ENCODE data around the gene RRP15.

Gene RRP15, protein sequence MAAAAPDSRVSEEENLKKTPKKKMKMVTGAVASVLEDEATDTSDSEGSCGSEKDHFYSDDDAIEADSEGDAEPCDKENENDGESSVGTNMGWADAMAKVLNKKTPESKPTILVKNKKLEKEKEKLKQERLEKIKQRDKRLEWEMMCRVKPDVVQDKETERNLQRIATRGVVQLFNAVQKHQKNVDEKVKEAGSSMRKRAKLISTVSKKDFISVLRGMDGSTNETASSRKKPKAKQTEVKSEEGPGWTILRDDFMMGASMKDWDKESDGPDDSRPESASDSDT
- 15.7 to 36.4 reads per million in 2 donors for total RNA-seq

DNA sequence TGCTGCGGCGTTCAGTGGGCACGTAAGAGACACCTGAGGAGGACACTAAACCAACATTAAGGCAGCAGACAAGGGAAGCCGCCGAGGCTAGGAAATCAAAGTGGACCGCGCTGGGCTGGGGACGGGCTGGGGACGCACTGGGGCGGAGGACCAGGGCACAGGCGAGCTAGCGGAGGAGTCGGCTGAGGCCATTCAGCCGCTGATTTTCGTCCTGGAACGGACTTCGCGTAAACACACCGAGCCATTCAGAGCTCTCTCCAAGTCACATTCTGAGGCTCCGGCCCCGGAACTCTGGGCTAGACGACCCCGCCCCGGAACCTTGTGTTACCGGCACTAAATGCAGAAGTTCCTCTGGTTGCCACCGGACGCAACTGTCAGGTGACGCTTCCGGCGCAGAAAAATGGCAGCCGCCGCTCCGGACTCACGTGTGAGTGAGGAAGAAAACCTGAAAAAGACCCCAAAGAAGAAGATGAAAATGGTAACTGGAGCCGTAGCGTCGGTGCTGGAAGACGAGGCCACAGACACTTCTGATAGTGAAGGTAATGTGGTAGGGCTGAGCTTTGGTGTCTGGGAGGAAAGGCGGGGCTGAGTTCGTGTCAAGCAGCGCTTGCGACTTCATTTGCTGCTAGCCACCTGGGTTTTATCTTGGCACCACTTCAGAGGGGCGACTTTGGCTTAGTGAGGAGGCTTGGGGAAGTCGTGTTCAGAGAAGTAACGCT, at the start of gene RRP15:
TSS of gene RRP15 (plus strand) at position 377 of the 719 bp plus-strand sequence. CDS start at position 401, 24 bp downstream.
- peak; percentile 79 for DNase-seq

DNA sequence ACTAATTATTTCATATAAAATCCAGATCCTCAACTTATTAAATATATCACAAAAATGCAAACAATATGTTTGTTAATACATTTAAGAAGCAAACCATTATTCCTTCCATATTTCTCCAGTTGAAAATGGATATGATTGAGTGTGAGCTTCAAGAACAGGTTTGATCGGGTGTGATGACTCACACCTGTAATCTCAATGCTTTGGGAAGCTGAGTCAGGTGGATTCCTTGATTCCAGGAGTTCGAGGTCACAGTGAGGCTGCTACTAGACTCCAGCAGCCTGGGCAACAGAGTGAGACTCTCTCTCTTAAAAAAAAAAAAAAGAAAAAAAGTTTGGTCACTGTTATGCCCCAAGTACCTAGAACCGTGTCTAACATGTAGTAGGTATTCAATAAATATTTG, 42.9 kb upstream of the RRP15 start:
- DNase-seq: no peak

DNA sequence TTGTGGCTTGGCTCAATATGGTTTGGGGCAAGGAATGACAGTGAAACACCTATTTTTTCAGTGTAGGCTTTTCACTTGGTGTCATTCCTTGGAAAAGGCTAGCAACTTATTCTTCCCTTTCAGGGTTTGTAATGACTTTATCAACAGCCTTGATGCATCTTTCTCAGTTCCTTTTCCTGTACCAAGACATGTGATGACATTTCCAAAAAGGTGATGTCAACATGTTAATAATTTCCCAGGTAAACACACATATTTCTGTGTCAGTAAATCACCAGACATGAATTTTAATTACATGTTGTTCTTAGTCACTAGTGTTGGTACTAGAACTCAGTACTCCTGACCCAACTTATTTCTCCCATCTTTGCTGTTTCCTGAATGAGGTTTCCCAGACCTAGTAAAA, 37.8 kb upstream of the RRP15 start:
- no peak for DNase-seq

DNA sequence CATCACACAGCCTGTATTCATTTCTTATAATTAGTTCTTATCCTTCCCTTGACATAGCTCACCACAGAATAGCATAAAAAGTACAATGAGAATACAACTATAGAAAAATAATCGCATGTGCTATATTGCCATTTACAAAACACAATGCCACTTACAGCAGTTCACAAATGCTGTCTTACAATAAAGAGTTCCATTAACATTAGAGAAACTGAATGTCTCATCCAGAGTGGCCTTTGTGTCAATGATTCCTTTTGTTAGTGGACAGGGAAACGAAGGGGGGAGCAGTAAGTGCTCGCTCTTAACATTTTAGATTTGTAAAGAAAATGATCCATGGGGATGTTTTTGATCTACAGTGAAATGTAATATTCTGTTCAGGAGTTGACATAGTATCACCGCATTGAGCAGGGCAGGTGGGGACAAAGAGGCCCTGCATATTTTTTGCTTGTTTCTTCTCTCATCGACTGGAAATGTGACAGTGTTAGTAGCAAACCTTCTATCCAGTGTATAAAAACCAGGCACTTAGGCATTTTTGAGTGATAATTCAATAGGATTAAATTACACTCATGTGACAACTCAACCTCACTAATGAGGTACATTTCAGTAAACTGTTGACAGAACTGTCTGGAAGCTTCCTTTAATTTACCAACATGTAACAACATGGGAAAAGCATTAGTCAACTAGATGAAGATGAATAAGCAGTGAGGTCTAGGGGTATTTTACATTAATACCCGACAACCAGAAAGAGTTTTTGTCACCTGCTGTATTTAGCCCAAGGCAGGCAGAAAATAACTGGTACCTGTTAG, 35.6 kb upstream of the RRP15 start:
- DNase-seq: no peak

DNA sequence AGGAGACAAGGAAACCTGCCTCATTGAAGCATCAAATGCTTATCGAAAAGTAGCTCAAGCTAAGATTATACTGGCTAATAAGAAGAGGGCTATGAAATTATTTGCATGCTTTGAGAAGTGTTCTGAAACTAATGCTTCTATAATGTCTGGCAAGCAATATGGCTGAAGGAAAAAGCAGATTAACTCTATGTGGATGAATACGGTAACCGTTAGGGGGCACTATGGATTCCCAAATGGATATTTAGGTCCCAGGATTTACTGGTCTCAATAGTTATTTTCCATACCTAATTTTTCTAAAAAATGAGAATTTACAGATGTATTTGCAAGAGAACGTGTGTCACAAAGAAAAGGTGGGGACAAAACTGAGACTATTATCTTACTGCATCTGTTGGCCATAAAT, 34.6 kb upstream of the RRP15 start:
- no peak for DNase-seq

DNA sequence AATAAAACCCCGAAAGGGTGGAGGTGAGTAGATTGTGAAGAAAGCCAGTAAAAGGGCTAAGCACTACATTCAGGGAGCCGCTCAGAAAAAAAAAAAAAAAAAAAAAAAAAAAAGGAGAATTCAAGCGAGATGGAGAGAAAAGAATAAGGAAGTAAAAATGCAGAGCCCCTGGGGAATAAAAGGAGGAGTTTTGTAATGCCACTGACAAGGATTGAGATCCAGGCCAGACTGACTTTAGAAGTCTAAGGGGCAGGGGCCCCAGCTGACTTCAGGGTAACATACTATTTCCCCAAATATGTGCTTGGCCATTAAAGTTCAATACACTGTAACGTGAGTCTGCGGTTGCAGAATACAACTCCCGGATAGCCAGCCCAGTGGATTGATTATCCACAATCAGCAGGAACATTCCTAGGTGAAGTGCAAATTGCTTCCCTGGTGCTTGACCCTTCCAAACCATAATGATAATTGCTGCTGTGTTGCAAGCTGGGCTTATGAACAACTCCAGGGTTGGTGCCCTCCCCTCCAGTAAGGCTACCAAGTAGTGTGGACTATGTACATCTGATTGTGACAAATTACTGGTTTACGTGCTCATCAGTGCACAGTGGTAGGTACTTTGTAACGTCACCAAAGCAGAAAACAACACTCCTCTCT, 30.7 kb upstream of the RRP15 start:
- no peak for DNase-seq

DNA sequence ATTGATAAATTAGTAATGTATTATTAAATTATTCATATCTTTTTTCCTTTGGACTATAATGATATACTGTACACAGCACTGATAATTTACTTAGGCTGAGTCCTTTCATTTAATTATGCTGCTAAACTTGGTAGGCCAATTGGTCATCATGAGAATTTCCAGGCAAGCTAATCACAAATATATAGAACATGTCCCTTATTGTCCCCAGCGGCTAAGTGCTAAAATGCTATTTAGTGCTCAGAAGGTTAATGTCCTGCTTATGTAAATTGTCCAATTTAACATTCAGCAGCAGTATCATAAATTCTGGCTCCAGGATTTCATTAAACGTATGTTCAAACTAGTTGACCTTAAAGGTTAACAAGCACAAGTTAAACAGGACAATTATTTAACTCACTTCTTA, 30.0 kb upstream of the RRP15 start:
- DNase-seq: no peak

DNA sequence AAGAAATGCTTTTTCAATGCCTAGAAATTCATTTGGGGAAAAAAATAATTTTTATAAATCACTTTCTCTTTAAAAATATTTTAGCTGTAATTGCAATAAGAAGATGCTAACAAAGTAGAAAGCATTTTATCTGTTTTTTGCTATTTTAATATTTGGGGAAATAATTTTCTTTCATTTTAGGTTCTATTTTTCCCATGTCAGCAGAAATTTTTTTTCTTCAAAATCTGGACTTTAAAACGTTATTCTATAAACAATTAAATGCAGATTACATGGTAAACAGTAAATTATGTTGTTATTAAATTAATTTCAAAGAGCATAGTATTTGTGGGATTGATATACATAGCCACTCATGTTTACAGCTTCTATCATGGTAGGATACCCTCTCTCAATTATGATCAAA, 27.7 kb upstream of the RRP15 start:
- no peak for DNase-seq

DNA sequence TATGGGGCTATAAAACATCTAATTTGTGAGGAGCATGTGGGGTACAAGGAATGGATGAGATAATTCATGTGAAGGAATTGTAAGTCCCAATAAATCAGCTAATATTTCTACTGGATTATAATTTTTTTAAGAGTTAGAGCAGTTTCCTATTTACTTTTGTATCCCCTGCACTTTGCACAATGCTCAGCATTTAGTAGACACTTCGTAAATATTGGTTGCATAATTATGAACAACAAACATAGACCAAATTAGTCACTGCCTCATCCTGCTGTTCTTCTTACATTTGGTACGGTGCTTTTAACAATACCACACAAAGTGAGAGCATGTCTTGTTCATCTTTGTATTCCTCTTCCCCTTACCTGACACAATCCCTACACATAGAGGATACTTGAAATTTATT, 27.1 kb upstream of the RRP15 start:
- no peak for DNase-seq

DNA sequence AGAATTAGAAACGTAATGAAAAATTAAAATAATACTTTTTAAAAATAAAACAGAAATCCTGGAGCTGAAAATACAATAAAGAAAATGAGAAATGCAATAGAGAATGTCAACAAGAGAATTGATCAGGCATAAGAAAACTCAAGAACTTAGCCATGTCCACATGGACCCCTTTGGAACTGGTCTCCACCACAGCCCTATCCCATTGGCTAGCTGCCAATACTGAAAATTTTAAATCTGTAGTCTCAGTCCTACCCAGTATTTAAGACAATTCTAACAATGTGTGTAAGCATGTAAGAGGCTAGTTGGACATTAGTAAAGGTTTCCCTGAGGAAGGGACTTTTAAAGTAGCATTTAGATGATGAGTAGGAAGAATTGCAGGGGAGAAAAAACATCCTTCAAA, 25.8 kb upstream of the RRP15 start:
- DNase-seq: no peak

DNA sequence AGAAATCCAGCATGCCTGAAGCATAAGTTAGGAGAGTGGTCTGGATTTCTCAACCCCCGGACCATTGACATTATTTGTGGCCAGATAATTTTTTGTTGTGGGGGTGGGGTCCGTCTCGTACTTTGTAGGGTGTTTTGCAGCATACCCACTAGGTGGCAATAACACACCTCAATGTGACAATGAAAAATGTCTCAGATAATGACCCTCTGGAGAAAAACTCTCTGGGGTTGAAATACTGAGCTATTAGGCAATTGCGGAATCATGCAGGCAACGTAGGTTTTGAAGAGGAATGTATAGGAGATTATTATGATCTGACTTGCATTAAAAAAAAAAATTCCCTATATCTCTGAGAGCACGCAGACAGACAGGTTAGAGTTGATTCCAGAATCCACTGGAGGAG, 25.3 kb upstream of the RRP15 start:
- DNase-seq: no peak

DNA sequence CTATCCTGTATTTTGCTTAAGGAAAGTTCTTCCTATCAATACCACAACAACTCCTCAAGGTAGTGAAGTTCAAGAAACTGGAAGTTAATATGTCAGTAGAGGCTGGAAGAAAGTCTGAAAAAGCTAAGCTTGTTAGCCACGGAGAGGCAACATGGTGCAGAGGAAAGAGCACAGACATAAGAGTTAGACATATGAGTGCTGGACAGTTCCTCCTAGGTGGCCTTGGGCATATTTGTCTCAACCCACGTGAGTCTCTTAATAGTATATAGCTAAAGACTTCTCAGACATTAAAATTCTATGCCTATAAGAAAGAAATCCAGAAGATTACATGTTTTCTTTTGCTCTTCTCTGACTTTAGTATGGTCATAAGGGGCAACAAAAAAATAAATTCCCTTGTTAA, 22.8 kb upstream of the RRP15 start:
- DNase-seq: no peak

DNA sequence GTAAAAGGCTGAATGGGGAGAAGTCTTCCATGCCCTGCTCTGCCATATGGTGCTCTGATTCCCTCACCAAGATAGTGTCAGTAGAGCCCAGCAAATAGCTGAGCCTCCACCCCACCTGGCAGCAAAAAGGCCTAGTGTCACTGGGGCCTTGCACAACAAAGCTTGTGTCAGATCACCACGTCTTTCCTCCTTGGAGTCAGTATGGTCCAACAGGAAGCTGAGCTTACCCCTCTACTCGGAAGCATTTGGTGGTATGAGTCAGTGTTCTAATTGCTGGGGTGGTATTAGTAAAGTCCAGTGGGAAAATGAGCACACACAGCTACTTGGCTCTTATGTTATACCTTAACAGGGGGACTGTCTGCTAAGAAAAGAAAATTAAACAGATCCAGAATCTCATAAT, 18.7 kb upstream of the RRP15 start:
- no peak for DNase-seq

DNA sequence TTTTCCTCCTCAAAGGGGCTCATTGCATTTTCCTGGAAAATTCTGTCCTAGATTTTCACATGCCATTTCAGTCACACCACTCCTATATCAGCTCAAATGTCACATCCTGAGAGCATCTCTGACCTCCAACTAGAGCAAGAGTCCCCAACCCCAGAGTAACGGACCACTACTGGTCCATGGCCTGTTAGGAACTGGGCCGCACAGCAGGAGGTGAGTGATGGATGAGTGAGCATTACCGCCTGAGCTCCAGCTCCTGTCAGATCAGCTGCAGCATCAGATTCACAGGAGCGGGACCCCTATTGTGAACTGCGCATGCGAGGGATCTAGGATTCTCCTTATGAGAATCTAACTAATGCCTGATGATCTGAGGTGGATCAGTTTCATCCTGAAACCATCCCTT, 12.7 kb upstream of the RRP15 start:
- DNase-seq: no peak

DNA sequence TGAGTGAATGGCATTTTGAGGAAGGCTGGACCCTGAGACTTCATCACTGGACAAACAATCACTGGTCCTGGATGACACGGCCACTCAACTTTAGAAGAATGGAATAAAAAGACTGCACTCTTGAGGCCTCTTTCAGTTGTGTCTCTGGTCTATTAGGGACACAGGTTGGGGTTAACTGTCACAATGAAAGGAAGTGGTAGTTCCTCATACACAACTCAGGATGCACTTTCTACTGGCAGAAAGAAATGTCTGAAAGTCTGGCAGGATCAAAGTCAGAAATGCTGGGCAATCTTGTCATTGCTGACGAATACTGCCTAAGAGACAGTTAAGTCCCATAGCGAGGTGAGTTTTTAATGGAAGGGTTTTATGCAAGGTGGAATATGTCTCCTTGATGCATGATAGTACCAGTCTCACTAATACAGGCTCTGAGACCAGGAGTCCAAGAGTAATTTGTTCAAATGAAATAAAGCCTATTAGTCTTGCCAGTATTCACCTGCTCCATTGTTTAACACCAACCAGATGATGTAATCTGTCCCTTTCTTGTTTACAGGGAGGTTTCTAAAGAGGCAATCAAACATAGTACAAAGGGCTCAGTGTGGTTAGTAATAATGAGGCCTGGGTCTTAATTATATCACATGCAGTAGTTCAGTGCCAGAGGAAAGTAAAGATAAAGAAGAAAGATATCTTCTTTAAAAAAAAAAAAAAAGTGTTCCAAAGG, 11.2 kb upstream of the RRP15 start:
- DNase-seq: no peak

DNA sequence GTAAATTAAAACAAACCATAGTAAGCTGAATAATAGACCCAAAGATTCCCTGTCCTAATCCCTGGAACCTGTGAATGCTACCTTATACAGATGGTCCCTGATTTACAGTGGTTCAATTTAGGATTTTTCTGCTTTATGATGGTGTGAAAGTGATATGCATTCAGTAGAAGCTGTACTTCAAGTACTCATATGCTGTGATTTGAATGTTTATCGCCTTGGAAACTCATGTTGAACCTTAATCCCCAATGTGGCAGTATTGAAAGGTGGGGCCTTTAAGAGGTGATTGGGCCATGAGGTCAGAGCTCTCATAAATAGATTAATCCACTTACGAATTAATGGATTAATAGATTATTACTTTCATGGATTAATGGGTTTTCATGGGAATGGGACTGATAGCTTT, 10.6 kb upstream of the RRP15 start:
- no peak for DNase-seq

DNA sequence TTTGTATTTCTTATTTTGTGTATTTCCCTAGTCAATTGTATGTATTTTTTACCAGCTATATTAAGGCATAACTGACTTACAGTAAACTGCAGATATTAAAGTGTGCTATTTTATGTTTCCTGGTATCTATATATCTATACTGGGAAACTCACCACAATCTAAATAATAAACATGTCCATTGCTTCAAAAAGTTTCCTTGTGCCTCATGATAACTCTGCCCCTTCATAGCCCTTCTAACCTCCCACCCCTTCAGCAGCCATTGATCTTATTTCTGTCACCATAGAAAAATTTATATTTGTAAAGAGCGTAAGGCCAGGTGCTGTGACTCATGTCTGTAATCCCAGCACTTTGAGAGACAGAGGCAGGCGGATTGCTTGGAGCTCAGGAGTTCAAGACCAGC, 9.3 kb upstream of the RRP15 start:
- no peak for DNase-seq

DNA sequence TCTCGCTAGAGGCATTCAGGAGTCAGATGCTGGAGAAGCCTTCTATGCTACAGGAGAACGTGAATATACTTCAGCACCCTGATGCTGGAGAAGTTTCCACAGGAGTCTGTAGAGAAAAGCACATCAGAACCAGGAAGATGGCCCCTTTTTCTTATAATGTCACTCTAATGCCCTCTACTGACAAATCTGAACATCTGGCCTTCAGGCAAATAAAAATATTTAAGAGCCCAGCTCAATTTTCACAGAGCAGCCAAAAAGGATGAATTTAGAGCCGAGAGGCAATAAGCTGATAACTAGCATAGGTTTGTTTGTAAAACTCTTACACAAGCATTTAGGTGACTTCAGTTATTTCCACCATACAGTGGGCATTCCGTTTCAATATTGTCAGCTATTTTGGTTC, 3.8 kb upstream of the RRP15 start:
- DNase-seq: no peak

DNA sequence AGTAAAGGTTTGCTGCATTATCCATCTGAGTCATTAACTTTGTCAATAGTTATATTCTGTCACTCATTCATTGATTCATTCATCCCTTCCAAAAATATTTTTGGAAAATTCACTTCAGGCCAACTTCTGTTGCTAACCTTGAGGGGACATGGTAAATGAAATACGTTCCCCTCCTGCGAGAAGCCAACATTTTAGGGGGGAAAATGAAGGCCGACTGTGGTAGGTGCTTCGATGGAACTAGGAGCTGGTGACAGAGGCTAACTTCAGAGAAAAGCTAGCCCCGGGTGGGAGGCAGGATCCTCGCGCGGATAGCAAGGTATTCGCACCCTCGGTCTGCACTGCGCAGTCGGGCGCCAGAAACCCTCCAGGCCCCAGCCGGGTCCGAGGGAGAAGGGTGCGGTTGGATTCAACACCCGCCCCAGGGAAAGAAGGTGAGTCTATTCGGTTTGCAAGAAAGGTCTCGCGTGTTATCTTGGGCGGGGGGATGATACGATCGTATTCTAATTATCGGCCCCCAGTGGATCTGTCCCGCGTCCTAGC, 646 bp upstream of the RRP15 start:
- DNase-seq: no peak

DNA sequence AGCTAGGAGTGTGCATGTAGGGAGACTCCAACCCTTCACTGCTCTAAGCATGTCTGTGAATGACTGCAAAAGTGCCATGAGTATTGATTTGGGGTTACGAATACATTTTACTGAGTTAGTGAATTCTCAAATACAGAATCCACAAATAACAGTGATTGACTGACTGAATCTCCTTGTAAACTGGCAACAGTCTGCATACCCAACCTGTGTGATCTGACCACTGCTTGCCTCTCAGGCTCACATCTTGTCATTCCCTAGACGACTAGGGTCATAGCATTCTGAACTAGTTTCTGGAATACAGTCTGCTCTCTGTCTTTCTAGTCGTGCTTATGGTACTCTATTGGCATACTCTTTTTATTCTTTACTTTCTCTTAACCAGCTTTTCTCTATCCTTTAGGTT, 7.4 kb downstream of the RRP15 start:
- no peak for DNase-seq

DNA sequence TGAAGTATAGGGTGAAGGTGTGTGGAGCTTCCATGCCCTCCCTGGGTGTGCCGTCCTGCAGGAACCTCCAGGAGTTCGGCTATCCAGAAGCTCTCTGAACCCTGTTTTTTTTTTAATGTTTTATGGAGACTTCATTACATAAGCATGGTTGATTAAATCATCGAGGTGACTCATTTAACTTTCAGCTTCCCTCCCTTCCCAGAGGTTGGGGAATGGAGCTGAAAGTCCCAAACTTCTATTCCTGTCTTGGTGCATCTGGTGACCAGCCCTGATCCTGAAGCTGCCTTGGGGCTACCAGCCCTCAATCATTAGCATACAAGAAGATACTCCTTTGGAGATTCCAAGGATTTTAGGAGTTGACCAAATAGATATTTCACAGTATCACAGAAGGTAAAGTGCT, 9.5 kb downstream of the RRP15 start:
- no peak for DNase-seq

DNA sequence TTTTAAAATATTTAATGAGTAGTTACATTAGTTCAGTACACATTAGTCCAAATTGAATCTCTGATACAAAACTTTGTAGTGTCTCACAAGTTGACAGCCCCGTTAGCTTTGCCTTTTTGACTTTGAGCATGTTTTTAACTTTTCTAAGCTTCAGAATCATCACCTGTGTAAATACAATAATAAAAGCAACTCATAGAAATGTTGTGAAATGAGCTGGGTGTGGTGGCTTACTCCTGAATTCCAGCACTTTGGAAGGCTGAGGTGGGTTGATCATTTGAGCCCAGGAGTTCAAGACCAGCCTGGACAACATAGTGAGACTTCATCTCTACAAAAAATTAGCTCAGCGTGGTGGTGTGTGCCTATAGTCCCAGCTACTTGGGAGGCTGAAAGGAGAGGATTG, 11.1 kb downstream of the RRP15 start:
- no peak for DNase-seq

Data from T-helper 9 cell (primary cell).